GM19099 (cell line): ENCODE data around the gene PRCD.

ENCODE experiments used
- POLR2A ChIP-seq: IDR thresholded peaks from 3 replicates; pipeline ENCODE4 v1.6.1; 2011; ENCODE audit warnings: low read depth; ENCODE audit not compliant: insufficient read length; ENCODE audit errors: extremely low read depth

PRCD gene

GRCh38 chr17:76539631-76540271, at the start of gene PRCD:
PRCD (plus strand) TSS chr17:76540044; CDS start chr17:76540142, 98 bp downstream.
- no peak for TF ChIP-seq POLR2A

- peak; percentile 32 for TF ChIP-seq POLR2A
Measured at GRCh38 chr17:76490112-76490710, 49.6 kb upstream of the PRCD start.

- TF ChIP-seq POLR2A = peak; percentile 4
Measured at GRCh38 chr17:76491271-76492122, 48.3 kb upstream of the PRCD start.

GRCh38 chr17:76492123-76492988, 47.5 kb upstream of the PRCD start:
- TF ChIP-seq POLR2A = peak; percentile 32

- peak; percentile 33 for TF ChIP-seq POLR2A
Measured at GRCh38 chr17:76492989-76493501, 46.8 kb upstream of the PRCD start.

- TF ChIP-seq POLR2A = peak; percentile 7
Measured at GRCh38 chr17:76493505-76494167, 46.2 kb upstream of the PRCD start.

- no peak for TF ChIP-seq POLR2A
Measured at GRCh38 chr17:76495663-76496400, 44.0 kb upstream of the PRCD start.

GRCh38 chr17:76496464-76496863, 43.4 kb upstream of the PRCD start:
- no peak for TF ChIP-seq POLR2A

- no peak for TF ChIP-seq POLR2A
Measured at GRCh38 chr17:76497699-76497978, 42.2 kb upstream of the PRCD start.

- no peak for TF ChIP-seq POLR2A
Measured at GRCh38 chr17:76497979-76498875, 41.6 kb upstream of the PRCD start.

- no peak for TF ChIP-seq POLR2A
Measured at GRCh38 chr17:76498876-76499251, 41.0 kb upstream of the PRCD start.

GRCh38 chr17:76499267-76499667, 40.6 kb upstream of the PRCD start:
- no peak for TF ChIP-seq POLR2A

- no peak for TF ChIP-seq POLR2A
Measured at GRCh38 chr17:76500074-76500746, 39.6 kb upstream of the PRCD start.

- TF ChIP-seq POLR2A = no peak
Measured at GRCh38 chr17:76500747-76501017, 39.2 kb upstream of the PRCD start.
